Measurements from ENCODE around the gene RWDD3. TPM values are rescaled to one million over a fixed set of nuclear protein-coding genes. Genes with fewer than 3 reads are reported as not detected.

RWDD3 gene
- polyA plus RNA-seq, 2 of the 4 experiments (the other 2 are of a cell fraction), result 17.1 to 22.1 TPM

GRCh38 chr1:95278173-95279006, 44.4 kb downstream of the RWDD3 start:
- Histone ChIP-seq H3K4me2 (no peak overlapping the region), H3K4me1 (no peaks in the 10 kb centered on the region), H3K27ac (no peak overlapping the region), H3K4me3 (no peak overlapping the region), H3K9me3 (no peaks in the 10 kb centered on the region)
- CTCF ChIA-PET, result no interaction called here
- ATAC-seq (no peak; a peak in 1 of 6 replicates), DNase-seq (ENCODE audit: low read depth in 1 of 2, low spot score in 1 of 2) (no peak), FAIRE-seq (no peak)
- WGBS (ENCODE audit: missing lambda C conversion rate), result 42% methylated on average over 4 of the region's 4 CpGs
- POLR2A ChIA-PET, result no interaction called here
- TF ChIP-seq RAD21 (conservative IDR thresholded peaks at IDR 0.05 in 1 of 2, IDR thresholded peaks at IDR 0.05 in 1 of 2), result no peak
- TF ChIP-seq EP300 (IDR thresholded peaks at IDR 0.05), result no peak
- TF ChIP-seq, protein P1, sequence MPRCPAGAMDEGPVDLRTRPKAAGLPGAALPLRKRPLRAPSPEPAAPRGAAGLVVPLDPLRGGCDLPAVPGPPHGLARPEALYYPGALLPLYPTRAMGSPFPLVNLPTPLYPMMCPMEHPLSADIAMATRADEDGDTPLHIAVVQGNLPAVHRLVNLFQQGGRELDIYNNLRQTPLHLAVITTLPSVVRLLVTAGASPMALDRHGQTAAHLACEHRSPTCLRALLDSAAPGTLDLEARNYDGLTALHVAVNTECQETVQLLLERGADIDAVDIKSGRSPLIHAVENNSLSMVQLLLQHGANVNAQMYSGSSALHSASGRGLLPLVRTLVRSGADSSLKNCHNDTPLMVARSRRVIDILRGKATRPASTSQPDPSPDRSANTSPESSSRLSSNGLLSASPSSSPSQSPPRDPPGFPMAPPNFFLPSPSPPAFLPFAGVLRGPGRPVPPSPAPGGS (IDR thresholded peaks at IDR 0.05), result no peak
- TF ChIP-seq TP53 (CRISPR knock-in tag; IDR thresholded peaks at IDR 0.05), result no peak
- no peak for TF ChIP-seq HOXB5 (CRISPR knock-in tag; IDR thresholded peaks at IDR 0.05)
- no peak for TF ChIP-seq KDM5A (IDR thresholded peaks at IDR 0.05)
- TF ChIP-seq NFE2L2 (conservative IDR thresholded peaks at IDR 0.05; ENCODE audit: low read length), result no peak
- no peak for TF ChIP-seq HOXB13 (CRISPR knock-in tag; IDR thresholded peaks at IDR 0.05; ENCODE audit: low read depth)
- TF ChIP-seq REST (IDR thresholded peaks at IDR 0.05), result no peak
- TF ChIP-seq, protein P2, sequence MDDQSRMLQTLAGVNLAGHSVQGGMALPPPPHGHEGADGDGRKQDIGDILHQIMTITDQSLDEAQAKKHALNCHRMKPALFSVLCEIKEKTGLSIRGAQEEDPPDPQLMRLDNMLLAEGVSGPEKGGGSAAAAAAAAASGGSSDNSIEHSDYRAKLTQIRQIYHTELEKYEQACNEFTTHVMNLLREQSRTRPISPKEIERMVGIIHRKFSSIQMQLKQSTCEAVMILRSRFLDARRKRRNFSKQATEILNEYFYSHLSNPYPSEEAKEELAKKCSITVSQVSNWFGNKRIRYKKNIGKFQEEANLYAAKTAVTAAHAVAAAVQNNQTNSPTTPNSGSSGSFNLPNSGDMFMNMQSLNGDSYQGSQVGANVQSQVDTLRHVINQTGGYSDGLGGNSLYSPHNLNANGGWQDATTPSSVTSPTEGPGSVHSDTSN (IDR thresholded peaks at IDR 0.05), result no peak
- TF ChIP-seq, protein P3, sequence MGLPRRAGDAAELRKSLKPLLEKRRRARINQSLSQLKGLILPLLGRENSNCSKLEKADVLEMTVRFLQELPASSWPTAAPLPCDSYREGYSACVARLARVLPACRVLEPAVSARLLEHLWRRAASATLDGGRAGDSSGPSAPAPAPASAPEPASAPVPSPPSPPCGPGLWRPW (IDR thresholded peaks at IDR 0.05), result no peak
- no peak for TF ChIP-seq NPAS2 (CRISPR knock-in tag; IDR thresholded peaks at IDR 0.05; ENCODE audit: borderline replicate concordance)
- no peak for TF ChIP-seq KDM1A (IDR thresholded peaks at IDR 0.05; ENCODE audit: low read depth)
- TF ChIP-seq CEBPB (IDR thresholded peaks at IDR 0.05), result no peak
- no peak for TF ChIP-seq HDAC2 (IDR thresholded peaks at IDR 0.05)
- TF ChIP-seq FOSL2 (IDR thresholded peaks at IDR 0.05), result no peak
- no peak for TF ChIP-seq FOSL2 (CRISPR knock-in tag; IDR thresholded peaks at IDR 0.05)
- no peak for TF ChIP-seq CHD4 (IDR thresholded peaks at IDR 0.05; ENCODE audit: borderline replicate concordance)
- TF ChIP-seq RARB (CRISPR knock-in tag; IDR thresholded peaks at IDR 0.05), result no peak
- no peak for TF ChIP-seq SREBF2 (IDR thresholded peaks at IDR 0.05)
- no peak for TF ChIP-seq CBX2 (IDR thresholded peaks at IDR 0.05; ENCODE audit: borderline replicate concordance, low read depth)
